Fibroblast of lung (primary cell): Measurements from ENCODE around the gene RNF32.

ENCODE experiments used
- EZH2 ChIP-seq: IDR thresholded peaks from 2 replicates; pipeline ENCODE4 v1.5.1; 2012; ENCODE audit warnings: low read length, control low read depth, mild to moderate bottlenecking; ENCODE audit errors: missing control alignments
- TF ChIP-seq, protein P1 (sequence below), 2 donors: IDR thresholded peaks in 1 of 2; conservative IDR thresholded peaks in 1 of 2; 1 replicate in 1 of 2; 2 replicates in 1 of 2; pipeline ENCODE4 v1.5.1; 2011 to 2012; ENCODE audit warnings: low read length in 2 of 2, control low read depth in 1 of 2, inconsistent platforms in 1 of 2, low read depth in 1 of 2, mild to moderate bottlenecking in 1 of 2

DNA sequence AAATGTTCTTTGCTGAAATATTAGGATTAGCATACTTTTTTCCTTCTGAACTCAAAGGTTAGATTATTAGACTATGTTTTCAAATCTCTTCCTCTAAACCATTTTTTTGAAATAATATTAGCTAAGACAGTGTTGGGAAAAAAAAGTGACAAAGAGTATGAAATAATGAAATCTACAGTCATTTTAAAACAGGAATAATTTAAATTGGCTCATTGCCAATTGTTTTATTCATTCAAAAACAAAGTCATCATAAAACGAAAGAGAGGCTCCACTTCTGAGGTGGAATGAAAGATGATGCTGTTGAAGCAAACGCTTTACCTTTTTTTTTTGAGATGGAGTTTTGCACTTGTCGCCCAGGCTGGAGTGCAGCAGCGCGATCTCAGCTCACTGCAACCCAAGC is 51.2 kb downstream of the RNF32 start:
- TF ChIP-seq, protein P1, sequence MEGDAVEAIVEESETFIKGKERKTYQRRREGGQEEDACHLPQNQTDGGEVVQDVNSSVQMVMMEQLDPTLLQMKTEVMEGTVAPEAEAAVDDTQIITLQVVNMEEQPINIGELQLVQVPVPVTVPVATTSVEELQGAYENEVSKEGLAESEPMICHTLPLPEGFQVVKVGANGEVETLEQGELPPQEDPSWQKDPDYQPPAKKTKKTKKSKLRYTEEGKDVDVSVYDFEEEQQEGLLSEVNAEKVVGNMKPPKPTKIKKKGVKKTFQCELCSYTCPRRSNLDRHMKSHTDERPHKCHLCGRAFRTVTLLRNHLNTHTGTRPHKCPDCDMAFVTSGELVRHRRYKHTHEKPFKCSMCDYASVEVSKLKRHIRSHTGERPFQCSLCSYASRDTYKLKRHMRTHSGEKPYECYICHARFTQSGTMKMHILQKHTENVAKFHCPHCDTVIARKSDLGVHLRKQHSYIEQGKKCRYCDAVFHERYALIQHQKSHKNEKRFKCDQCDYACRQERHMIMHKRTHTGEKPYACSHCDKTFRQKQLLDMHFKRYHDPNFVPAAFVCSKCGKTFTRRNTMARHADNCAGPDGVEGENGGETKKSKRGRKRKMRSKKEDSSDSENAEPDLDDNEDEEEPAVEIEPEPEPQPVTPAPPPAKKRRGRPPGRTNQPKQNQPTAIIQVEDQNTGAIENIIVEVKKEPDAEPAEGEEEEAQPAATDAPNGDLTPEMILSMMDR (conservative IDR thresholded peaks at IDR 0.05 in 1 of 2, IDR thresholded peaks at IDR 0.05 in 1 of 2; ENCODE audit: low read depth in 1 of 2, low read length in 2 of 2) = no peak
- no peak for TF ChIP-seq EZH2
